ENCODE data around the gene RNF130. TPM values are rescaled to one million over a fixed set of nuclear protein-coding genes. Genes with fewer than 3 reads are reported as not detected.

The RNF130 gene
- total and polyA plus RNA-seq, 4 donors: 24.9 to 93.1 (median 51.4) TPM

- Histone ChIP-seq H3K9ac (ENCODE audit: low read depth in 1 of 2, low read length in 2 of 2) (peak overlapping the region in 1 of 2 donors; percentile 16), H3K27me3 (ENCODE audit: control insufficient read depth in 4 of 4, insufficient read depth in 4 of 4, low read length in 3 of 4) (no peaks in the 10 kb centered on the region), H3K36me3 (ENCODE audit: control insufficient read depth in 4 of 4, insufficient read depth in 3 of 4, low read depth in 1 of 4, low read length in 3 of 4) (no peaks in the 10 kb centered on the region), H3K9me3 (ENCODE audit: control insufficient read depth in 4 of 4, low read length in 3 of 4) (no peaks in the 10 kb centered on the region), H3K4me3 (ENCODE audit: low read depth in 1 of 3, low read length in 3 of 3) (no peak overlapping the region), H3K27ac (ENCODE audit: low read depth in 1 of 2, low read length in 2 of 2) (no peak overlapping the region), H3K4me1 (ENCODE audit: control insufficient read depth in 4 of 4, insufficient read depth in 4 of 4, low read length in 3 of 4) (peaks cover 0 to 15% (median 8%) of the 10 kb centered on the region in 4 donors)
- WGBS: 75% methylated on average over 7 of the region's 7 CpGs
- no peak for TF ChIP-seq EGR1 (IDR thresholded peaks at IDR 0.05; ENCODE audit: low read depth in 2 of 2)
- no peak for TF ChIP-seq FOXA2 (IDR thresholded peaks at IDR 0.05)
- TF ChIP-seq HNF4G (IDR thresholded peaks at IDR 0.05): no peak
- TF ChIP-seq CTCF (IDR thresholded peaks at IDR 0.05; ENCODE audit: low read depth, low read length, missing input control): no peak
- no peak for TF ChIP-seq SP1 (IDR thresholded peaks at IDR 0.05)
- no peak for TF ChIP-seq HNF4A (conservative IDR thresholded peaks at IDR 0.05)
- TF ChIP-seq YY1 (IDR thresholded peaks at IDR 0.05): no peak
- no peak for TF ChIP-seq ZBTB33 (IDR thresholded peaks at IDR 0.05)
- TF ChIP-seq TAF1 (conservative IDR thresholded peaks at IDR 0.05): no peak
- no peak for TF ChIP-seq RXRA (IDR thresholded peaks at IDR 0.05)
- TF ChIP-seq JUND (IDR thresholded peaks at IDR 0.05): no peak
- no peak for TF ChIP-seq ATF3 (IDR thresholded peaks at IDR 0.05)
- TF ChIP-seq MAX (IDR thresholded peaks at IDR 0.05): no peak
- no peak for TF ChIP-seq RAD21 (IDR thresholded peaks at IDR 0.05)
- TF ChIP-seq NR2F2 (IDR thresholded peaks at IDR 0.05): no peak
- TF ChIP-seq FOXA1 (IDR thresholded peaks at IDR 0.05): no peak
- no peak for TF ChIP-seq GABPA (IDR thresholded peaks at IDR 0.05 in 1 of 2, conservative IDR thresholded peaks at IDR 0.05 in 1 of 2)
- no peak for TF ChIP-seq REST (IDR thresholded peaks at IDR 0.05)
- DNase-seq (ENCODE audit: low spot score): no peak
Observed at GRCh38 chr5:180085837-180086236, 14.3 kb upstream of the RNF130 start.
